ENCODE results near the gene TFDP1. TPM values are rescaled to one million over a fixed set of nuclear protein-coding genes. Genes with fewer than 3 reads are reported as not detected.
A peak's percentile ranks its signal among the peaks of the same experiment; 100 is the strongest.
"Not testable (repeated sequence)": the region's sequence is repeated elsewhere in the genome, so short reads cannot be mapped to it uniquely, and the experiment has no call there.

Gene TFDP1
- total RNA-seq, 1 donor from 2014 or later, result 48.2 TPM

- DNase-seq (ENCODE audit: low read depth), result no peak
These were observed 18.9 kb upstream of the TFDP1 start for GRCh38 chr13:113565526-113566226.

- no peak for DNase-seq (ENCODE audit: low read depth)
These were observed 18.4 kb upstream of the TFDP1 start for GRCh38 chr13:113566227-113566561.

- no peak for DNase-seq (ENCODE audit: low read depth)
These were observed 16.9 kb upstream of the TFDP1 start for GRCh38 chr13:113567681-113568080.

- no peak for DNase-seq (ENCODE audit: low read depth)
These were observed 11.5 kb upstream of the TFDP1 start for GRCh38 chr13:113573065-113573464.

- DNase-seq (ENCODE audit: low read depth), result no peak
These were observed 8.0 kb upstream of the TFDP1 start for GRCh38 chr13:113576597-113576996.

- DNase-seq (ENCODE audit: low read depth), result no peak
These were observed 6.6 kb upstream of the TFDP1 start for GRCh38 chr13:113577881-113578435.

GRCh38 chr13:113579686-113580085 lies 4.9 kb upstream of the TFDP1 start:
- no peak for DNase-seq (ENCODE audit: low read depth)

GRCh38 chr13:113581871-113582270 lies 2.7 kb upstream of the TFDP1 start:
- no peak for DNase-seq (ENCODE audit: low read depth)

- no peak for DNase-seq (ENCODE audit: low read depth)
These were observed 1.5 kb upstream of the TFDP1 start for GRCh38 chr13:113582841-113583631.

- DNase-seq (ENCODE audit: low read depth), result peak; percentile 9
These were observed 518 bp downstream of the TFDP1 start for GRCh38 chr13:113584870-113585671.

- DNase-seq (ENCODE audit: low read depth), result no peak
These were observed 1.3 kb downstream of the TFDP1 start for GRCh38 chr13:113585896-113586295.

GRCh38 chr13:113586661-113587479 lies 2.3 kb downstream of the TFDP1 start:
- no peak for DNase-seq (ENCODE audit: low read depth)

GRCh38 chr13:113588394-113589111 lies 4.0 kb downstream of the TFDP1 start:
- no peak for DNase-seq (ENCODE audit: low read depth)

GRCh38 chr13:113589251-113589960 lies 4.9 kb downstream of the TFDP1 start:
- DNase-seq (ENCODE audit: low read depth), result no peak

GRCh38 chr13:113589961-113590339 lies 5.4 kb downstream of the TFDP1 start:
- DNase-seq (ENCODE audit: low read depth), result no peak

- no peak for DNase-seq (ENCODE audit: low read depth)
These were observed 7.2 kb downstream of the TFDP1 start for GRCh38 chr13:113591750-113592149.

GRCh38 chr13:113592571-113592970 lies 8.0 kb downstream of the TFDP1 start:
- DNase-seq (ENCODE audit: low read depth), result no peak

- DNase-seq (ENCODE audit: low read depth), result not testable (repeated sequence)
These were observed 9.7 kb downstream of the TFDP1 start for GRCh38 chr13:113594066-113594821.

GRCh38 chr13:113595131-113595530 lies 10.6 kb downstream of the TFDP1 start:
- DNase-seq (ENCODE audit: low read depth), result no peak
